Mononuclear cell (primary cell): ENCODE data around the gene SEMA3F. TPM values are rescaled to one million over a fixed set of nuclear protein-coding genes. Genes with fewer than 3 reads are reported as not detected.

ENCODE experiments used
- H3K27me3 ChIP-seq: 2 replicates; pipeline ENCODE4 v1.6.0; 2011; ENCODE audit warnings: low read length, control low read depth; ENCODE audit not compliant: insufficient read depth
- H3K4me1 ChIP-seq: 2 replicates; pipeline ENCODE4 v1.5.1; 2011; ENCODE audit warnings: mild to moderate bottlenecking, low read length, control low read depth; ENCODE audit not compliant: insufficient read depth
- H3K4me3 ChIP-seq: 2 replicates; pipeline ENCODE4 v1.5.1; 2011; ENCODE audit warnings: mild to moderate bottlenecking, low read length, moderate library complexity
- H3K9me3 ChIP-seq: 2 replicates; pipeline ENCODE4 v1.5.1; 2011; ENCODE audit warnings: low read depth, mild to moderate bottlenecking, control low read depth, low read length
- total RNA-seq: library from RNA; depleted of rRNA; stranded (reverse); fragments of >200 nt; gene quantifications from one replicate; pipeline ENCODE4 v1.2.3, GENCODE V29; 2012

The SEMA3F gene
- total RNA-seq: 0.42 TPM

DNA sequence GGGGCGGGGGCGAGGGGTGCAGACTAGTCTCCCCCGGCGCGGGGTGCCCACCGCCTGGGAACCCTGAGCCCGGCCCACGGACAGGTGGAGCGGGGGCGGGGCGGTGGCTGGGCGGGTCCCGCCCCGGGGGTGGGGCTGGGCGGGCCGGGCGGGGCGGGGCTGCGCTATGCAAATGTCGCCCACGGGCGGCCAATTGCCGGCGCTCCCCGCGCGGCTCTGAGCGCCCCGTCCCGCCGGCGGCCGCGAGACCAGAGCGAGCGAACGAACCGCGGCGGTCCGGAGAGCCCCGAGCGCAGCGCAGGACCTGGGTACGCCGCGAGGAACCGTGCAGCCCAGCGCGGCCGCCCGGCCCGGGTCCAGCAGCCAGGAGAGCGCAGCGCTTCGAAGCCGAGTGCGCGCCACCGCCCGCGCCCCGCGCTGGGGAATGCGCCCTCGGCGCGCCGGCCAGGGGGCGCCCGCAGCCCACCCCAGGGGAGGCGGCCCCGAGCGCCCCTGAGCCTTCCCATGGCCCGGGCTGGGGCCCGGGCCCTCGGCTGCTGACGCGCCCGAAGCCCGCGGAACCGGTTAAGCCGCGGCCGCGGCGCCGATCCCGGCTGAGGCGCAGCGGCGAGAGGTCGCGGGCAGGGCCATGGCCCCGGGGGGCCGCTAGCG is at the start of gene SEMA3F:
Gene SEMA3F, plus strand, starts transcription at position 485 of the 651 bp plus-strand sequence. CDS start 4,299 bp downstream, outside the sequence.
- H3K4me1 ChIP-seq: peaks cover 14% of the 10 kb centered on the region
- peak within 1 kb of the TSS; percentile 35 for H3K4me3 ChIP-seq
- H3K27me3 ChIP-seq: peaks cover 30% of the 10 kb centered on the region
- H3K9me3 ChIP-seq: no peaks in the 10 kb centered on the region

DNA sequence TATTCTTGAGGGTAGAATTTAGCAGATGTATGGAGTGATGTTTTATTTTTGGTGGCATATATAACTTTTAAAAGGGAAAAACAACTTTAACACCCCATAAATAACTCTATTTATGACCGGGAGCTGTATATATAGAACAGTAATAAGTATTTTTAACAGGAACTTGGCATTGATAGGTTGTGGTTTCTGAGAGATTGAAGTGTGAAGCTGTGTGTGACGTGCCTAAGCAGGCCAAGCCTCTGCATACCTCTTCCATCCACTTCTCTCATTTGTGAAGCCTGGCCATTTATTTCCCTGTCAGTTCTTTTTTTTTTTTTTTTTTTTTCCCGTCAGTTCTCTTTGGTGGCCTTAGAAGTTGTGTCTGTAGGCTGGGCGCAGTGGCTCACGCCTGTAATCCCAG is 43.4 kb upstream of the SEMA3F start:
- Histone ChIP-seq H3K4me3 (no peak overlapping the region), H3K4me1 (peaks cover 4% of the 10 kb centered on the region), H3K9me3 (no peaks in the 10 kb centered on the region), H3K27me3 (no peaks in the 10 kb centered on the region)

DNA sequence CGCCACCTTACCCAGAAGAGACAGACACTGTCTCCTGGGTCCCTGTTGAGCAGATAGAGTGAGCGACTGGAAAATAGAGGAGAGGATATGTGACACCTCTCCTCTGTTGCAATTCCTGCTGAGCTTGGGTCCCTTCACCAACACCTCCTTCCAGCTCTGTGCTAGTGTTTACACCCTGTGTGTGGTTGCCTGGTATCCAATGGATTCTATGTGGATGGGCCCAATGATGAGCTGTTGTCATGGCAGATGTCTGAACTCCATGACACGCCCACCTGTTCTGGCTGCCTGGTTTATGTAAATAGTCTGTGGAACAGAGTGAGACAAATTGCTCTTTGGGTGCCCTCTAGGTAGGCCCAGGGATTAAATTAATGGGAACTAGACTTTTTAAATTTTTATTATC is 42.7 kb upstream of the SEMA3F start:
- no peaks in the 10 kb centered on the region for H3K27me3 ChIP-seq
- H3K9me3 ChIP-seq: no peaks in the 10 kb centered on the region
- no peak overlapping the region for H3K4me3 ChIP-seq
- H3K4me1 ChIP-seq: peaks cover 4% of the 10 kb centered on the region

DNA sequence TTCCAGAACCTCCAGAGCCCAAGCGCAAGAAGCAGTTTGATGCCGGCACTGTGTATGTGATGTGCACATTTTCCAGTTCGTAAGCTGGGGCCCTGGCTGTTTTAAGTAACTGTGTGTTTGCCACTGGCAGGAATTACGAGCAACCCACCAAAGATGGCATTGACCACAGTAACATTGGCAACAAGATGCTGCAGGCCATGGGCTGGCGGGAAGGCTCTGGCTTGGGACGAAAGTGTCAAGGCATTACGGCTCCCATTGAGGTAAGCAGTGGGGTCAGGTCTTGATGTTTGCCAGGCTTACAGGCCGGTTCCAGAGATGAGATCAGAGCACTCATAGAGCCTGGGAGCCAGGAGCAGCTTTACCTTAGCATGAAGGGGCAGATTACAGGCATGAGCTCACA is 38.0 kb upstream of the SEMA3F start:
- no peaks in the 10 kb centered on the region for H3K9me3 ChIP-seq
- H3K27me3 ChIP-seq: no peaks in the 10 kb centered on the region
- no peak overlapping the region for H3K4me3 ChIP-seq
- no peaks in the 10 kb centered on the region for H3K4me1 ChIP-seq

DNA sequence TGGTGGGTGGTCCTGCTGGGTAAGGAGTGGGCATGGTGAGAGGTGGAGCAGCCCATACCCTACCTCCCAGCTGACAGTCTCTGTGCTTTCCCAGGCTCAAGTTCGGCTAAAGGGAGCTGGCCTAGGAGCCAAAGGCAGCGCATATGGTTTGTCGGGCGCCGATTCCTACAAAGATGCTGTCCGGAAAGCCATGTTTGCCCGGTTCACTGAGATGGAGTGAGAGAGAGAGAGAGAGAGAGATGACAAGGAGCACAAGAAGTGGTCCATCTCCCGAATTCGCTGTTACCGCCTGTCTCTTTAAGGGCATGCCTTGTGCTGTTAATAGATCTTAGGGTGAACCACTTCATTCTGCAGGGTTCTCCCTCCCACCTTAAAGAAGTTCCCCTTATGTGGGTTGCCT is 36.9 kb upstream of the SEMA3F start:
- Histone ChIP-seq H3K4me3 (no peak overlapping the region), H3K27me3 (no peaks in the 10 kb centered on the region), H3K4me1 (no peaks in the 10 kb centered on the region), H3K9me3 (no peaks in the 10 kb centered on the region)

DNA sequence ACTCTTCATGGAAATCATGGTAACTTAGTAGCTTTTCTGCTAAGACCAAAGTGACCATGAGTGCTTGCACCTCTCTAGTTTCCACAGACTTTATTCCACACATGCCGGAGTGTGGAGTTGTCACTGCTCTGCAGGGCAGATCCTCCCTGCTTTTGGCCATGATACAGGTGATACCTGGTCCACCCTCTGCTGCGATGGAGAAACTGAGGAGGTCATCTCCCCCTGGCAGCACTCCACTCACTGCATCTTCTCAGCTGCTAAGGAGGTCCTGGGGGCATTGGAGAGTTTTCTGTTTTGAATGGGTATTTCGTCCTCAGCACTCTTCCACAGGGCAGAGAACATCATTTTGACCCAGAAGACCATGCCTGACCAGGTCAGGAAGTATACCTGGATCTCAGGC is 35.3 kb upstream of the SEMA3F start:
- no peaks in the 10 kb centered on the region for H3K27me3 ChIP-seq
- H3K9me3 ChIP-seq: no peaks in the 10 kb centered on the region
- H3K4me3 ChIP-seq: no peak overlapping the region
- H3K4me1 ChIP-seq: no peaks in the 10 kb centered on the region

DNA sequence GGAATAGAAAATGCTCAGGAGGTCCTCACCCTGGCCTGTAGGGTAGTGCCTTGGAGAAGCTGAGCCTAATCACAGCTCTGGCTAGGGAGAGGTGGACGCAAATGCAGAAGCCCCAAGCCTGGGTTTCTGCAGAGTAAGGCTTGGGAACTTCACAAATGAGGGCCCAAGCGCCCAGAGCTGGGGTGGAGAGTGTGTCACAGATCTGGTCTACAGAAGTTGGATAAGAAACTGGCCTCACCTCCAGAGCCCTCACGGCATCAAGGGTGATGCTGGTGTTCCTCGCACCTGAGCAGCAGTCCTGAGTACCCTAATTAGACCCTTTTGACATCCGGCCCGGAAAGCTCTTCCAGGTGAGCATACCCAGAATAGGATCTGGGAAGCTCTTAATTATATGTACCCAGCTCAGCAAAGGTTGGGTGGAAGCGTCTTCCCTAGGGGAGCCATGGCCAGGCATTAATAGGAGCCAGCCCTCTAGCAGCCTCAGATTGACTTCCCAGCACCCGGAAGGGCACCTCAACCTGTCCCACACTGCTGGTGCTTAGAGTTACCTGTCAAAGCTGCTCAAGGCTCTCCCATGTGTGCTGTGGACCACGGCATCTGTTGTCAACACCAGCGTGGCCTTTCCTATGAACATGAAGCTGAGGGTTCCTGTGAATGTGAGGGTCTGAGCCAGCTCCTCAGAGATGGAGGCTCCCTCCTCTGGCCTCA is 34.6 kb upstream of the SEMA3F start:
- Histone ChIP-seq H3K9me3 (no peaks in the 10 kb centered on the region), H3K4me3 (no peak overlapping the region), H3K27me3 (no peaks in the 10 kb centered on the region), H3K4me1 (no peaks in the 10 kb centered on the region)

DNA sequence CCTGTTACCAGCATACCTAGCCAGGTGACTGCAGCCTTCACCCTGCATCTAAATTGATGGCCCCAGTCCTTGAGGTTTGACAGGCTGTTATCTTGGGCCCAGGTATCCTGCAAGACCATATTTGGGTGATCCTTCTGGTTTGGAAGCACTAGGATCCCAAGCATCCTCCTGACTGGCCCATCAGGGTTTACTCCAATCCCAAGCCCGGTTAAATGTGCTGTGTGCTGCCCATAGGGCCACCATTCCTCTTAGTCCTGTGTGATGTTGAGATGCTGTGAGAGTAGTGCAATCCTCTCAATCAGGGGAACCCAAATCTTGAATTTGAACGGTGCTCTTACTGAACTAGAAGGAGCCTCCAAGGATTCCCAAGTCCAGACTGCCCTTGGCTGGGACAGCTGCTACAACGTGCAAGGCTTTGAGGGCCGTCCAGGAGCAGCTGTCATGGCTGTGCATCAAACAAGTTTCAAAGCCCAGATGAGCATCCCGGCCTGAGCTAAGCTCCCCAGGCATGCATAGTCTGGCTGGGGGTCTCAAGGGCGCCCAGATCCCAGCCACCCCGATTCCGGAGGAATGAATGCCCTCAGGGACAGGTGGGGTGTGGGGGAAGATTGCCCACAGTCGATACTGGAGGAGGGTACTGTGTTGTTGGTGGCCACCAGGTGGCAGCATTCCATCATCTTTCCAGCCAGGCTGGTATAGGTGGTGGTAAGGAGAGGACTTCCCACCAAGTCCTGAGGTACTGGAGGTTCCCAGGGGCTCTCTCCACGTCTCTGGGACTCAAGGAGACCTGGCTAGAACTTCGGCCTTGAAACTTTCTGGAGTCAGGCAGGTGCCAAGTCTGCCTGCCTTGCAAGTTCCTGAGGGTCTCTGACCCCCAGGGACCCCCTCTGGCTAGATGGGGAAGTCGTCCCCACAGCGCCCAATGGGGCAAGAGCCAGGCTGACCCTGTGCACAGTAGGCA is 33.8 kb upstream of the SEMA3F start:
- H3K4me3 ChIP-seq: no peak overlapping the region
- no peaks in the 10 kb centered on the region for H3K27me3 ChIP-seq
- H3K4me1 ChIP-seq: no peaks in the 10 kb centered on the region
- H3K9me3 ChIP-seq: no peaks in the 10 kb centered on the region

DNA sequence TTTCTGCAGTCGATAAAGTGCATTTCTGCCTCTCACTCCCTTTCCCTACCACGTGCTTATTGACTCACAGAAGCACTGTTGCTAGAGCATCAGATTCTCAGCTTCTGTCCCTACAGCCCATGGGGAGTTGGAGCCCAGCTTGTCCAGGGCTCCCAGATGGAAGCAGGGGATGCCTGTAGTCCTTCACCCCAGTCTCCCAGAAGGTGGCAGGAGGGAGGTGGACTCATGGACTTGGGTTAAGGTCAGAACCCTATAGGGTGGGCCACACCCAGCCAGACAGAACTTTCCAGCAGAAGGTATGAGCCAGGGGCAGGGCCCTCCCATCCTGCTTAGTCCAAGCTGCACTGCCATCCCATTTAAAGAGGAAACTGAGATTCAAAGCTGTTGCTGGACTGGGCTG is 33.1 kb upstream of the SEMA3F start:
- H3K9me3 ChIP-seq: no peaks in the 10 kb centered on the region
- no peaks in the 10 kb centered on the region for H3K4me1 ChIP-seq
- H3K4me3 ChIP-seq: no peak overlapping the region
- no peaks in the 10 kb centered on the region for H3K27me3 ChIP-seq

DNA sequence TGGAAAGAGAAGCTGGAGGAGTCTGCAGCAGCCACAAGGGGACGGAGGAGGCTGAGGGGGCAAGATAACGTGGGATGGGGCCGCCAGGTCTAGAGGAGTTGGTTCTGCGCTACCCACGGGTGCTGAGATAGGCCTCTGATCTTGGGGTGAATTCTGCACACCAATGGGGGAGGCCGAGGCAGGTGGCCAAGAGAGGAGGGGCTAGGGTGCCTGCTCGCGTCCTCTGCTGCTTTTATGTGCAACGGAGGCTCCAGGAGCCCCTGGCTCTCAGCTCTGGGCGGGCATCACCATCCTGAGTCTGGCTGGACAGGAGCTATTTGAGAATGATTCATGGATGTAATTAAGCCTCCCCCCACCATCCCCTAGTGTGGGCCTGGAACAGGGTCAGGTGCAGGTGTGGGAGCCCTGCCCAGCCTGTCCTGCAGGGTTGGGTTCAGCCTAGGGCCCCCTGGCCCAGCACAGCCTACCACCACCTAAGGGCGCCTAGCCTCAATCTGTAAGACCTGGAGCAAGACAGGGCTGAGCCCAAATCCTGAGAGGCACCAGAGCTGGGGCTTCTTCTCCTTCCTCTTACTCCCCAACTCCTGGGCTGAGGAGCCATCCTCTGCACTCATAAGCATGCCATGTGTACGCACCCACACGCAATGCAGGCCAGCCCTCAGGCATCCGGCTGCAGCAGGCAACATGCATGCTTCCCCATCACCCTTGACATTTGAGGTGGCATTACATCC is 32.3 kb upstream of the SEMA3F start:
- Histone ChIP-seq H3K9me3 (no peaks in the 10 kb centered on the region), H3K4me3 (no peak overlapping the region), H3K27me3 (no peaks in the 10 kb centered on the region)

DNA sequence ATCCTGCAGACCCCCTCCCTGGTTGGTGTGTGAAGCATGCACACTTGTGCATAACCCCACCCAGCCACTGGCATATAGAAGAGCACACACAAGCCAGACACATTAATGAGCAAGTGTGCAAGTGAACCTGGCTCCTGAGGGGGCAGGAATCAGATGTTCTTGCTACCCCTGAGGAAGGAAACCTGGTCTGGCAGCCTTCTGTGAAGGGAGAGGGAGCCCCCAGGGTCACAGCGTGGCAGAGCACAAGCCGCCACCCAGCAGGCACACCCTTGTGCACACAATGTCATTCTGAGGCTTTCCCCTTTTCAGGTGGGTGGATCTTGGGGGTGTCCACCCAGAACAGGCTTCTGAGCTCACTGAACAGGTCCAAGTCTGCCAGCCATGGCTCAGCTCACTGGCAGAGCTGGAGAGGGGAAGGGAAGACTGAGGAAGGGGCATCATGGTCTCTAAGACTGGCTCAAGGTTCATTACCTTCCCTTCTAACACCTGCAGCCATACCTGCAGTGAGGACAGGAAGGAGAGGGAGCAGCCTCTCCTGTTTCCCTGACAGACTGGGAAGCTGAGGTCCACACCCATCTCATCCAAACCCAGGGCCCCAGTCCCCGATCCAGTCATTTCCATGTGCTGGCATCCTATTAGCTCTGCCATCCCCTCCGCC is 31.6 kb upstream of the SEMA3F start:
- Histone ChIP-seq H3K9me3 (no peaks in the 10 kb centered on the region), H3K4me3 (no peak overlapping the region), H3K27me3 (no peaks in the 10 kb centered on the region), H3K4me1 (no peaks in the 10 kb centered on the region)

More for the DNA sequence above, 32.3 kb upstream of the SEMA3F start:
- no peaks in the 10 kb centered on the region for H3K4me1 ChIP-seq

DNA sequence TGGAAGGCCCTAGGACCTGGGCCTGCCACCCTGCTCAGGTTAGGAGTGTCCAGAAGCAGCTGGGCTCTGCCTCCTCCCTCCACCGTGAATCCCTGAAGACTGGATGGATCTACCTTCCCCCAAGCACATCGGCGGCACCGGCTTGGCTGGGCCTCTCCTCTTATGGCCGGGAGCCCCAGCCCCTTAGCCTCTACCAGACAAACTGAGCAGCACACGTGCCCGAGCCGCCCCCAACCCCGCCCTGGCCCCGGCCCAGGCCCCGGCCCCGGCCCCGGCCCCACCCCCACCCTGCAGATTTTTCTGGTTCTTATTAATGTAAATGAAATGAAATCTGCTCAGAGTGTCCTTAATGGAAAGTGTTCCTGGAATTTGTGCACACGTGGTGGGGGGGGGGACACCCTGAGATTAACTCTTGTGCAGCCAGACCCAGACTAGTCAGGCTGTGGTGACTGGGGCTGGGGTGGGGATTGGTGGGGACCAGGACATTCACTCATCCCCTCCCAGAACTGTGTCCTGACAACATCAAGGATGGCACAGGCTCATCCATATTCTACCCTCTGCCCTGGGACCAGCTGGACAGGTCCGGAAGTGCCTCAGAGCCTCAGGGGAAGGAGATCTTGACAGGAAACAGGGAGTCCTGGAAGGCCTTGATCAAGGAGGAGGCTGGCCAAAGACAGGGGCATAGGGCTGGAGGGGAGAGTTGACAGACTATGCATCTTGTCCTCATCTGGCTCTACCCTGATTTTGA is 30.9 kb upstream of the SEMA3F start:
- Histone ChIP-seq H3K27me3 (no peaks in the 10 kb centered on the region), H3K4me1 (no peaks in the 10 kb centered on the region), H3K9me3 (no peaks in the 10 kb centered on the region), H3K4me3 (no peak overlapping the region)

DNA sequence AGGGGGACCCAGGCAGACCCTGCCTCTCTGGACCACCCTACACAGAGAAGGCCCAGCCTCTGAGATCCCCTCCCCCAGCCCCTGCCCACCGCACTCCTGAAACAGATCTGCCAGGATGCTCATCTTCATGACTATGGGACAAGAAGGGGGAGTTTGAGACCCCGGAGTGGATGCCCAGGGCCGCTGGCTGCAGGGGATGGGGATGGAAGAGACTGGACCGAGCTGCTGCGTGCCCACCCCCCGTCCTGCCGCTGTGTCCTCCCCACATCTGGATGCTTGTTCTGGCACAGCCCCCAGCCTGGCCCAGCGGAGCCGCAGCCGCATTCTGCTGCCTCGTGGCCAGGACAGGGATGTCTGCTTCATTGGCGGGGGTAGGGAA is 30.3 kb upstream of the SEMA3F start:
- Histone ChIP-seq H3K4me1 (no peaks in the 10 kb centered on the region), H3K27me3 (no peaks in the 10 kb centered on the region), H3K4me3 (no peak overlapping the region), H3K9me3 (no peaks in the 10 kb centered on the region)
